Sigmoid colon (tissue), 4 donors: ENCODE data around the gene SCN4A.

Experiments
- EP300 ChIP-seq, 4 donors: sonication (generic); formaldehyde crosslinking; IDR thresholded peaks; one replicate each; pipeline ENCODE4 v1.6.1; 2017; ENCODE audit warnings: antibody characterized with exemption in 4 of 4
- POLR2A ChIP-seq, 2 donors: fragments of 450-650 bp; IDR thresholded peaks; one replicate each; pipeline ENCODE4 v1.6.1; 2016; ENCODE audit warnings: antibody characterized with exemption in 2 of 2, mild to moderate bottlenecking in 2 of 2, moderate library complexity in 2 of 2
- POLR2AphosphoS5 ChIP-seq, 4 donors: sonication (generic); formaldehyde crosslinking; IDR thresholded peaks; one replicate each; pipeline ENCODE4 v1.6.1; 2017; ENCODE audit warnings: antibody characterized with exemption in 4 of 4
- TF ChIP-seq, protein P1 (sequence below), 4 experiments: fragments of 450-650 bp in 3 of 4; fragments of 200-600 bp in 1 of 4; IDR thresholded peaks; one replicate each; pipeline ENCODE4 v1.5.1; 2016 to 2019; ENCODE audit warnings: antibody characterized with exemption in 4 of 4, mild to moderate bottlenecking in 3 of 4, moderate library complexity in 2 of 4

DNA sequence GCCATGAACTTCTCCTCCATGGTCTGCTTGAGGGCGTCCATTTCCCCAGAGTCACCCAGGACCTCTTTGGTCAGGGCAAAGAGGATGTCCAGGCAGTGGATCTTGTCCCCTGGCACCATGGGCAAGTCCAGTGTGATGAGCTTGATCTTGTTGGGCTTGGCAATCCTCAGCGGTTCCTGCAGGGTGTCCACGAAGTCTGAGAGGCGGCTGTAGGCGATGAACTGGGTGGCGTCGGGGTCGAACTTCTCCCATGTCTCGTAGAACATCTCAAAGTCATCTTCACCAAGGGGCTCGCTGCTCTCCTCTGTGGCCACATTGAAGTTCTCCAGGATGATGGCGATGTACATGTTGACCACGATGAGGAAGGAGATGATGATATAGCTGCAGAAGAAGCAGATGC, 31.6 kb downstream of the SCN4A start:
- TF ChIP-seq, protein P1, sequence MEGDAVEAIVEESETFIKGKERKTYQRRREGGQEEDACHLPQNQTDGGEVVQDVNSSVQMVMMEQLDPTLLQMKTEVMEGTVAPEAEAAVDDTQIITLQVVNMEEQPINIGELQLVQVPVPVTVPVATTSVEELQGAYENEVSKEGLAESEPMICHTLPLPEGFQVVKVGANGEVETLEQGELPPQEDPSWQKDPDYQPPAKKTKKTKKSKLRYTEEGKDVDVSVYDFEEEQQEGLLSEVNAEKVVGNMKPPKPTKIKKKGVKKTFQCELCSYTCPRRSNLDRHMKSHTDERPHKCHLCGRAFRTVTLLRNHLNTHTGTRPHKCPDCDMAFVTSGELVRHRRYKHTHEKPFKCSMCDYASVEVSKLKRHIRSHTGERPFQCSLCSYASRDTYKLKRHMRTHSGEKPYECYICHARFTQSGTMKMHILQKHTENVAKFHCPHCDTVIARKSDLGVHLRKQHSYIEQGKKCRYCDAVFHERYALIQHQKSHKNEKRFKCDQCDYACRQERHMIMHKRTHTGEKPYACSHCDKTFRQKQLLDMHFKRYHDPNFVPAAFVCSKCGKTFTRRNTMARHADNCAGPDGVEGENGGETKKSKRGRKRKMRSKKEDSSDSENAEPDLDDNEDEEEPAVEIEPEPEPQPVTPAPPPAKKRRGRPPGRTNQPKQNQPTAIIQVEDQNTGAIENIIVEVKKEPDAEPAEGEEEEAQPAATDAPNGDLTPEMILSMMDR (IDR thresholded peaks at IDR 0.05): no peak
- TF ChIP-seq POLR2A (IDR thresholded peaks at IDR 0.05): no peak
- no peak for TF ChIP-seq EP300 (IDR thresholded peaks at IDR 0.05)
- no peak for TF ChIP-seq POLR2AphosphoS5 (IDR thresholded peaks at IDR 0.05)
